ENCODE measurements around the gene RBMS2. TPM values are rescaled to one million over a fixed set of nuclear protein-coding genes. Genes with fewer than 3 reads are reported as not detected.

RBMS2 gene
- total RNA-seq, 4 donors from 2014 or later: 31.6 to 49.4 (median 40.4) TPM

- peak overlapping the region in 3 of 4 donors; percentile 8 to 24 (median 17) for H3K4me3 ChIP-seq
- H3K27ac ChIP-seq (replicated peaks in 1 of 4): peak overlapping the region; percentile 72 to 83 (median 76)
- TF ChIP-seq EP300 (IDR thresholded peaks at IDR 0.05) (peak; percentile 40), POLR2AphosphoS5 (IDR thresholded peaks at IDR 0.05) (peak; percentile 82 to 86), CTCF (IDR thresholded peaks at IDR 0.05) (no peak)
- no peaks in the 10 kb centered on the region for H3K27me3 ChIP-seq
- no peaks in the 10 kb centered on the region for H3K9me3 ChIP-seq
- no peak for DNase-seq (ENCODE audit: extremely low spot score)
- intact Hi-C loops (cut with DNase I): no loop called here
- WGBS: 6% methylated on average over 6 of the region's 6 CpGs
- peaks cover 44 to 48% (median 46%) of the 10 kb centered on the region in 4 donors for H3K4me1 ChIP-seq
- peaks cover 12 to 52% (median 39%) of the 10 kb centered on the region in 4 donors for H3K36me3 ChIP-seq
These were observed 44.0 kb downstream of the RBMS2 start for GRCh38 chr12:56565510-56566101.

GRCh38 chr12:56568146-56568545, 46.5 kb downstream of the RBMS2 start:
- no peak overlapping the region for H3K4me3 ChIP-seq
- peaks cover 50 to 60% (median 56%) of the 10 kb centered on the region in 4 donors for H3K4me1 ChIP-seq
- 71% methylated on average over 1 of the region's 1 CpG for whole genome bisulfite sequencing
- TF ChIP-seq POLR2AphosphoS5 (IDR thresholded peaks at IDR 0.05): no peak
- TF ChIP-seq EP300 (IDR thresholded peaks at IDR 0.05): no peak
- no peak for TF ChIP-seq CTCF (IDR thresholded peaks at IDR 0.05)
- TF ChIP-seq POLR2A (IDR thresholded peaks at IDR 0.05; ENCODE audit: low read depth): no peak
- no peaks in the 10 kb centered on the region for H3K27me3 ChIP-seq
- H3K36me3 ChIP-seq: peaks cover 7 to 59% (median 48%) of the 10 kb centered on the region in 4 donors
- no peaks in the 10 kb centered on the region for H3K9me3 ChIP-seq
- DNase-seq (ENCODE audit: extremely low spot score): no peak
- intact Hi-C loops (cut with DNase I): no loop called here
- peak overlapping the region in 3 of 4 donors; percentile 30 to 72 (median 36) for H3K27ac ChIP-seq (replicated peaks in 1 of 4)

- Histone ChIP-seq H3K27ac (replicated peaks in 1 of 4) (peak overlapping the region; percentile 30 to 66 (median 42)), H3K9me3 (no peaks in the 10 kb centered on the region), H3K27me3 (no peaks in the 10 kb centered on the region), H3K4me3 (no peak overlapping the region), H3K4me1 (peaks cover 39 to 48% (median 44%) of the 10 kb centered on the region in 4 donors), H3K36me3 (peaks cover 22 to 64% (median 54%) of the 10 kb centered on the region in 4 donors)
- no peak for DNase-seq (ENCODE audit: extremely low spot score)
- TF ChIP-seq EP300 (IDR thresholded peaks at IDR 0.05) (no peak), CTCF (IDR thresholded peaks at IDR 0.05) (no peak), POLR2AphosphoS5 (IDR thresholded peaks at IDR 0.05) (no peak), POLR2A (IDR thresholded peaks at IDR 0.05; ENCODE audit: low read depth) (no peak)
- intact Hi-C loops (cut with DNase I): no loop called here
- 39% methylated on average over 4 of the region's 4 CpGs for WGBS
These were observed 49.5 kb downstream of the RBMS2 start for GRCh38 chr12:56571121-56571520.

GRCh38 chr12:56572288-56572687, 50.7 kb downstream of the RBMS2 start:
- peaks cover 28 to 37% (median 32%) of the 10 kb centered on the region in 4 donors for H3K4me1 ChIP-seq
- no peak overlapping the region for H3K4me3 ChIP-seq
- TF ChIP-seq CTCF (IDR thresholded peaks at IDR 0.05) (no peak), POLR2A (IDR thresholded peaks at IDR 0.05; ENCODE audit: low read depth) (no peak), EP300 (IDR thresholded peaks at IDR 0.05) (no peak), POLR2AphosphoS5 (IDR thresholded peaks at IDR 0.05) (no peak)
- H3K27me3 ChIP-seq: no peaks in the 10 kb centered on the region
- DNase-seq (ENCODE audit: extremely low spot score): no peak
- H3K9me3 ChIP-seq: no peaks in the 10 kb centered on the region
- intact Hi-C loops (cut with DNase I): loop anchor here (2.0 kb wide), 1 partner anchor 57 kb away; no protein-coding TSS in a partner anchor
- H3K36me3 ChIP-seq: peaks cover 22 to 70% (median 54%) of the 10 kb centered on the region in 4 donors
- peak overlapping the region in 2 of 4 donors; percentile 12 to 26 for H3K27ac ChIP-seq (replicated peaks in 1 of 4)
- WGBS: 78% methylated on average over 1 of the region's 1 CpG
